Loucy (cell line): ENCODE measurements around the gene TLL1.

Source experiments
- H2AFZ ChIP-seq: fragments of 200-600 bp; sonication (generic); 2 replicates; pipeline ENCODE4 v1.6.0; 2016; ENCODE audit warnings: antibody characterized with exemption, mild to moderate bottlenecking, low read length, moderate library complexity
- H3F3A ChIP-seq: fragments of 200-600 bp; 2 replicates; pipeline ENCODE4 v1.6.0; 2016; ENCODE audit warnings: antibody characterized with exemption, low read depth, mild to moderate bottlenecking
- H3K27me3 ChIP-seq: fragments of 200-600 bp; sonication (generic); 2 replicates; pipeline ENCODE4 v1.6.1; 2014; ENCODE audit warnings: low read length, mild to moderate bottlenecking; ENCODE audit not compliant: insufficient read depth, poor library complexity, severe bottlenecking
- H3K36me3 ChIP-seq: fragments of 200-600 bp; sonication (generic); 2 replicates; pipeline ENCODE4 v1.6.1; 2016; ENCODE audit warnings: low read length; ENCODE audit not compliant: insufficient read depth
- H3K4me1 ChIP-seq: fragments of 200-600 bp; sonication (generic); 2 replicates; pipeline ENCODE4 v1.5.1; 2014; ENCODE audit warnings: low read length, mild to moderate bottlenecking; ENCODE audit not compliant: insufficient read depth, poor library complexity, severe bottlenecking
- H3K4me2 ChIP-seq: fragments of 200-600 bp; sonication (generic); 2 replicates; pipeline ENCODE4 v1.6.0; 2014; ENCODE audit warnings: antibody characterized with exemption, low read length, low read depth, mild to moderate bottlenecking; ENCODE audit not compliant: poor library complexity, severe bottlenecking
- H3K4me3 ChIP-seq: fragments of 200-600 bp; sonication (generic); 2 replicates; pipeline ENCODE4 v1.5.1; 2014; ENCODE audit warnings: low read length, mild to moderate bottlenecking, mixed read lengths; ENCODE audit not compliant: poor library complexity, severe bottlenecking
- H3K79me2 ChIP-seq: fragments of 200-600 bp; sonication (generic); 2 replicates; pipeline ENCODE4 v1.6.1; 2014; ENCODE audit warnings: low read length; ENCODE audit not compliant: insufficient read depth
- H3K9ac ChIP-seq: fragments of 200-600 bp; sonication (generic); 2 replicates; pipeline ENCODE4 v1.6.0; 2014; ENCODE audit warnings: mild to moderate bottlenecking, low read depth, low read length, moderate library complexity; ENCODE audit not compliant: poor library complexity, severe bottlenecking
- H3K9me2 ChIP-seq: fragments of 200-600 bp; sonication (generic); replicated peaks from 2 replicates; pipeline ENCODE4 v1.6.1; 2016; ENCODE audit warnings: low read depth, low read length, mixed read lengths
- H3K9me3 ChIP-seq: fragments of 200-600 bp; sonication (generic); 2 replicates; pipeline ENCODE4 v1.6.1; 2014; ENCODE audit warnings: mild to moderate bottlenecking, antibody characterized with exemption, low read length, low read depth; ENCODE audit not compliant: insufficient read depth
- H4K20me1 ChIP-seq: fragments of 200-600 bp; sonication (generic); 2 replicates; pipeline ENCODE4 v1.6.0; 2014; ENCODE audit warnings: antibody characterized with exemption, low read length, mild to moderate bottlenecking; ENCODE audit not compliant: insufficient read depth, poor library complexity, severe bottlenecking
- CTCF ChIP-seq: fragments of 200-600 bp; sonication (generic); conservative IDR thresholded peaks from 2 replicates; pipeline ENCODE4 v1.5.1; 2014; ENCODE audit warnings: mild to moderate bottlenecking, antibody characterized with exemption, low read length
- EZH2phosphoT487 ChIP-seq: fragments of 200-600 bp; IDR thresholded peaks from 2 replicates; pipeline ENCODE4 v1.6.1; 2018; ENCODE audit warnings: antibody characterized with exemption, mild to moderate bottlenecking, moderate library complexity, borderline replicate concordance

Gene TLL1

GRCh38 chr4:166043801-166044200 lies 170.8 kb downstream of the TLL1 start:
- no peaks in the 10 kb centered on the region for H3K79me2 ChIP-seq
- peaks cover 55% of the 10 kb centered on the region for H3K4me1 ChIP-seq
- no peak overlapping the region for H2AFZ ChIP-seq
- H3K27me3 ChIP-seq = no peaks in the 10 kb centered on the region
- H4K20me1 ChIP-seq = no peaks in the 10 kb centered on the region
- H3K9me3 ChIP-seq = no peaks in the 10 kb centered on the region
- H3K9ac ChIP-seq = no peak overlapping the region
- no peaks in the 10 kb centered on the region for H3K9me2 ChIP-seq
- H3K36me3 ChIP-seq = no peaks in the 10 kb centered on the region
- no peak overlapping the region for H3K4me3 ChIP-seq
- H3F3A ChIP-seq = peaks cover 16% of the 10 kb centered on the region
- H3K4me2 ChIP-seq = peak overlapping the region; percentile 44
- no peak for TF ChIP-seq EZH2phosphoT487
- TF ChIP-seq CTCF = no peak

- Histone ChIP-seq H3K36me3 (no peaks in the 10 kb centered on the region), H3K4me2 (no peak overlapping the region)
These were observed 171.8 kb downstream of the TLL1 start for GRCh38 chr4:166044871-166045270.

GRCh38 chr4:166045457-166045856 lies 172.4 kb downstream of the TLL1 start:
- no peak for TF ChIP-seq EZH2phosphoT487
- no peak for TF ChIP-seq CTCF
- no peak overlapping the region for H3K9ac ChIP-seq
- H3F3A ChIP-seq = peaks cover 6% of the 10 kb centered on the region; the same call in 1 of the 2 replicates
- H2AFZ ChIP-seq = peak overlapping the region; percentile 24; the same call in 1 of the 2 replicates
- no peaks in the 10 kb centered on the region for H3K9me2 ChIP-seq
- H3K79me2 ChIP-seq = no peaks in the 10 kb centered on the region
- no peaks in the 10 kb centered on the region for H3K9me3 ChIP-seq
- no peaks in the 10 kb centered on the region for H3K27me3 ChIP-seq
- H3K4me2 ChIP-seq = no peak overlapping the region
- peaks cover 41% of the 10 kb centered on the region for H3K4me1 ChIP-seq
- no peaks in the 10 kb centered on the region for H3K36me3 ChIP-seq
- H3K4me3 ChIP-seq = no peak overlapping the region
- no peaks in the 10 kb centered on the region for H4K20me1 ChIP-seq

More at GRCh38 chr4:166044871-166045270, 171.8 kb downstream of the TLL1 start:
- H3K27me3 ChIP-seq = no peaks in the 10 kb centered on the region
- peaks cover 46% of the 10 kb centered on the region for H3K4me1 ChIP-seq
- no peaks in the 10 kb centered on the region for H3K9me3 ChIP-seq
- TF ChIP-seq CTCF = no peak
- TF ChIP-seq EZH2phosphoT487 = no peak
- H3F3A ChIP-seq = peaks cover 10% of the 10 kb centered on the region
- no peaks in the 10 kb centered on the region for H3K79me2 ChIP-seq
- H3K9ac ChIP-seq = no peak overlapping the region
- no peak overlapping the region for H3K4me3 ChIP-seq
- no peaks in the 10 kb centered on the region for H4K20me1 ChIP-seq
- H3K9me2 ChIP-seq = no peaks in the 10 kb centered on the region
- no peak overlapping the region for H2AFZ ChIP-seq
